Ishikawa (cell line): ENCODE measurements around the gene ATL1.

Experiments used
- CEBPB ChIP-seq: IDR thresholded peaks from 2 replicates; pipeline ENCODE4 v1.6.1; 2012
- EP300 ChIP-seq: IDR thresholded peaks from 2 replicates; pipeline ENCODE4 v1.6.1; 2012; ENCODE audit warnings: borderline replicate concordance
- FOXM1 ChIP-seq: IDR thresholded peaks from 2 replicates; pipeline ENCODE4 v1.6.1; 2012; ENCODE audit warnings: low read depth, borderline replicate concordance
- TAF1 ChIP-seq: IDR thresholded peaks from 2 replicates; pipeline ENCODE4 v1.6.1; 2012; ENCODE audit warnings: low read depth, mild to moderate bottlenecking
- TEAD4 ChIP-seq: IDR thresholded peaks from 2 replicates; pipeline ENCODE4 v1.6.1; 2012
- YY1 ChIP-seq: IDR thresholded peaks from 2 replicates; pipeline ENCODE4 v1.6.1; 2012; ENCODE audit warnings: low read depth
- ZBTB7A ChIP-seq: IDR thresholded peaks from 2 replicates; pipeline ENCODE4 v1.6.1; 2012; ENCODE audit warnings: low read depth

DNA sequence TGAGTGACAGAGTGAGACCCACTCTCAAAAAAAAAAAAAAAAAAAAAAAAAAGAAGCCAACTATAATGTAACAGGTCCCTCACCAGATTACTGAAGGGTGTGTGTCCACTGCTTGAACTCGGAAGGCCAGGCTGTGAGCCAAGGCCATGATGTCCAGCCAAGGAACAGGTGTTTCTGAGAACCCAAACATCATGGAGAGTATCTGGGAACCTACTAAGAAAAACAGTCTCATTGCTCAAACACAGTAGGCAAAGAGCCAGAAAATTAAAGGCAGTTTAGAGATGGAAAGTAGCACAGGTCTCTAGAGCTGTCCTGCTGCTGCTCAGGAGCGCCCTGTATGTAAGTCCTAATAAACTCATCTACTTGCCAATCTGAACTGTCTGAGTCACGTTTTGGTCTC is 15.0 kb upstream of the ATL1 start:
- TF ChIP-seq EP300 (no peak), TEAD4 (no peak), TAF1 (no peak), CEBPB (no peak), ZBTB7A (no peak), YY1 (no peak), FOXM1 (no peak)
